Activated naive CD8-positive, alpha-beta T cell treated with anti-CD3 and anti-CD28 coated beads, Interleukin-2, amount 50 U/mL, for 24 hours (primary cell): ENCODE measurements around the gene ZNF337.
"Not testable (repeated sequence)": the region's sequence is repeated elsewhere in the genome, so short reads cannot be mapped to it uniquely, and the experiment has no call there.

Experiments used
- ATAC-seq: fragments of 150-1000 bp; cut with Tn5 transposase; one replicate; pipeline ENCODE4 v1.10.0; 2021
- DNase-seq: peaks from one replicate; pipeline ENCODE4 v3.0.0; 2021
- H3K27ac Mint-ChIP-seq: one replicate; pipeline ENCODE4 v1.8.0; 2021; ENCODE audit warnings: mild to moderate bottlenecking, mixed read lengths
- H3K27me3 Mint-ChIP-seq: one replicate; pipeline ENCODE4 v1.8.0; 2021; ENCODE audit warnings: mixed read lengths
- H3K36me3 Mint-ChIP-seq: one replicate; pipeline ENCODE4 v1.8.0; 2021; ENCODE audit warnings: low read depth, mixed read lengths
- H3K4me1 Mint-ChIP-seq: one replicate; pipeline ENCODE4 v1.8.0; 2021; ENCODE audit warnings: mixed read lengths
- H3K4me3 Mint-ChIP-seq: one replicate; pipeline ENCODE4 v1.8.0; 2021; ENCODE audit warnings: mild to moderate bottlenecking, moderate library complexity, mixed read lengths
- H3K9me3 Mint-ChIP-seq: one replicate; pipeline ENCODE4 v1.8.0; 2021; ENCODE audit warnings: mixed read lengths

Gene ZNF337

GRCh38 chr20:25676164-25676809 lies 20.4 kb downstream of the ZNF337 start:
- H3K27ac Mint-ChIP-seq, result no peak overlapping the region
- ATAC-seq (peak; percentile 20), DNase-seq (no peak)
- no peak overlapping the region for H3K4me3 Mint-ChIP-seq
- no peaks in the 10 kb centered on the region for H3K4me1 Mint-ChIP-seq
- peaks cover 5% of the 10 kb centered on the region for H3K9me3 Mint-ChIP-seq
- no peaks in the 10 kb centered on the region for H3K27me3 Mint-ChIP-seq
- H3K36me3 Mint-ChIP-seq, result peaks cover 73% of the 10 kb centered on the region

DNA sequence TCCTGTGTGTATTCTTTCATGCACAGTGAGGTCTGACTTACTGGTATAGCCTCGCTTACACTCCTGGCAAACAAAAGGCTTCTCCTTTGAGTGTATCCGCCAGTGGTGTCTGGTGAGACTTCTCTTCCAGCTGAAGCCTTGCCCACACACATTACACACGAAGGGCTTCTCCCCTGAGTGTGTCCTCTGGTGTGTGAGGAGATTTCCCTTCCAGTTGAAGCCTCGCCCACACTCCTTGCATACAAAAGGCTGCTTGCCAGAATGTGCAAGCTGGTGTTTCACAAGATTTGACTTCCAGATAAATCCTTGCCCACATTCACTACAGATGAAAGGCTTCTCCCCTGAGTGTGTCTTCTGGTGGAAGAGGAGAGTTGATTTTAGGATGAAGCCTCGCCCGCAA lies 21.5 kb downstream of the ZNF337 start:
- no peak for DNase-seq
- no peak overlapping the region for H3K4me3 Mint-ChIP-seq

GRCh38 chr20:25672659-25673235 lies 23.9 kb downstream of the ZNF337 start:
- H3K9me3 Mint-ChIP-seq, result peaks cover 5% of the 10 kb centered on the region
- DNase-seq (no peak), ATAC-seq (no peak)
- peaks cover 45% of the 10 kb centered on the region for H3K36me3 Mint-ChIP-seq
- H3K4me3 Mint-ChIP-seq, result no peak overlapping the region
- H3K27ac Mint-ChIP-seq, result no peak overlapping the region
- H3K27me3 Mint-ChIP-seq, result no peaks in the 10 kb centered on the region
- no peaks in the 10 kb centered on the region for H3K4me1 Mint-ChIP-seq

More for the DNA sequence above, 21.5 kb downstream of the ZNF337 start:
- no peak overlapping the region for H3K27ac Mint-ChIP-seq
- H3K4me1 Mint-ChIP-seq, result no peaks in the 10 kb centered on the region
- H3K36me3 Mint-ChIP-seq, result peaks cover 65% of the 10 kb centered on the region
- peaks cover 5% of the 10 kb centered on the region for H3K9me3 Mint-ChIP-seq
- no peak for ATAC-seq
- no peaks in the 10 kb centered on the region for H3K27me3 Mint-ChIP-seq

DNA sequence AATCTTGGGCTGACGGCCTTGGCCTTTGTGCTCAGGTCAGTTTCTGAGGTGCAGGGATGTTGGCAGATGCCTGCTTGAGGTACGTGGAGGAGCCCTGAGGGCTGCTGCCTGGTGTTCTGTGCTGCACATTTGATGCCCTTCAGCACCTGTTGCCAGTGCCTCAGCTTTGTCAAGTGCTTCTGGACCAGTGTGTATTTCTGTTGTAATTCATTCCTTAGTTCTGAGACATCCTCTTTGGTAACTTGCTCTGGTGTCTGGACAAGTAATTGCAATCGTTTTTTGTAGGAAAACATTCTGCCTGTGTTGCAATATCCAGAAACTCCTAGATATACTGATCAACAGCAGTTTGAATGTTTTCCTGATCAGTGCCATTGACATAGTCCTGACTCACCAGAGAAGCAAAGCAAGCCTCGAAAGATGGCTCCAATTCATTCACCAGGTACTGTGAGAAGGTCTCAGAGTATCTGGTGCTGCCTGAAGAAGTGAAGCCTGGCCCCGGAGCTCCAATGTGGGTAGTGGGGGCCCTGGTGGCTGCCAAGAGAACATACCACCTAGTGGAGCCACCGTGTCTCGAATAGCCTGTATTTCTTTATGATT lies 26.7 kb downstream of the ZNF337 start:
- ATAC-seq, result no peak
- H3K4me1 Mint-ChIP-seq, result no peaks in the 10 kb centered on the region
- no peak overlapping the region for H3K27ac Mint-ChIP-seq
- peaks cover 19% of the 10 kb centered on the region for H3K36me3 Mint-ChIP-seq
- no peak overlapping the region for H3K4me3 Mint-ChIP-seq
- DNase-seq, result no peak
- H3K27me3 Mint-ChIP-seq, result no peaks in the 10 kb centered on the region
- peaks cover 5% of the 10 kb centered on the region for H3K9me3 Mint-ChIP-seq

DNA sequence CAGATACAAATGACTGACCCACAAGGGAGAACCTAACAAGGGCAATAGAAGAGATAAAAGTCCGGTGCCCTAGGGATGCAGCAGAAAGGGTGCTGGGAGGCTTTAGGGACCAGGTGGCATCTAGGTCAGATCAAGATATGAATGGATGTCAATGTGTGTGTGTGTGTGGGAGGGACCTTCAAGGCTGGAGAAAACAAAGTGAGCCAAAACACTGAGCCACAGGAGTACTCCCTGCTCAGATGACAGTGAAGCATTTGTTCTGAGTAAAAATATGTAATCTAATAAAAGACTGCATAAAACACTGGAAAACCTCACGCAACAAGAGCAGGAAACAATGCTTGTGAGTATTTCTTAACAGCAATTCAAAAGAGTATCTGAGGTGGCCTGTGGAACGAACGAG lies 28.2 kb downstream of the ZNF337 start:
- no peaks in the 10 kb centered on the region for H3K9me3 Mint-ChIP-seq
- H3K27ac Mint-ChIP-seq, result no peak overlapping the region
- H3K4me3 Mint-ChIP-seq, result no peak overlapping the region

GRCh38 chr20:25659999-25660398 lies 36.7 kb downstream of the ZNF337 start:
- no peaks in the 10 kb centered on the region for H3K9me3 Mint-ChIP-seq
- ATAC-seq, result no peak
- H3K27me3 Mint-ChIP-seq, result no peaks in the 10 kb centered on the region
- DNase-seq, result no peak
- no peak overlapping the region for H3K4me3 Mint-ChIP-seq
- no peaks in the 10 kb centered on the region for H3K36me3 Mint-ChIP-seq
- H3K27ac Mint-ChIP-seq, result no peak overlapping the region
- no peaks in the 10 kb centered on the region for H3K4me1 Mint-ChIP-seq

More for the DNA sequence above, 28.2 kb downstream of the ZNF337 start:
- Mint-ChIP-seq H3K27me3 (no peaks in the 10 kb centered on the region), H3K4me1 (no peaks in the 10 kb centered on the region), H3K36me3 (peaks cover 6% of the 10 kb centered on the region)
- ATAC-seq (no peak), DNase-seq (no peak)

- Mint-ChIP-seq H3K27me3 (no peaks in the 10 kb centered on the region), H3K36me3 (peaks cover 2% of the 10 kb centered on the region), H3K4me3 (no peak overlapping the region), H3K9me3 (no peaks in the 10 kb centered on the region), H3K4me1 (no peaks in the 10 kb centered on the region), H3K27ac (no peak overlapping the region)
- no peak for DNase-seq
- ATAC-seq, result no peak
Measured at GRCh38 chr20:25654487-25654886, 42.2 kb downstream of the ZNF337 start.

DNA sequence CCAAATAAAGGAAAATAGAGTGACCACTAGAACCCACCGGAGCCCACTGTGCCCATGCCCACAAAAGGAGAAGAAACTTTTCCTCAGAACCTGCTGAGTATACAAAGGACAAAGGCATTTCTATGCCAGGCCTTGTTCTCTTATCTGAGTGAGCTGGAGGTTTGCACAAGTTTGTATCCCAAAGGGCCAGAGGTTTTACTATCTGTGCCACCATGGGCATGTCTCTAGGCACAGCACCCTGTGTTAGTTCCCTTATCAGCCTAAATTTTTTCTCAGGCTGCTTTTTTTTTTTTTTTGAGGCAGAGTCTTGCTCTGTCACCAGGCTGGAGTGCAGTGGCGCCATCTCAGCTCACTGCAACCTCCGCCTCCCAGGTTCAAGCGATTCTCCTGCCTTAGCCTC lies 43.8 kb downstream of the ZNF337 start:
- not testable (repeated sequence) for H3K4me1 Mint-ChIP-seq, H3K27me3 Mint-ChIP-seq, H3K9me3 Mint-ChIP-seq, H3K4me3 Mint-ChIP-seq, DNase-seq, H3K36me3 Mint-ChIP-seq, H3K27ac Mint-ChIP-seq, ATAC-seq

GRCh38 chr20:25644814-25645213 lies 51.8 kb downstream of the ZNF337 start:
- no peak for DNase-seq
- ATAC-seq, result no peak
- Mint-ChIP-seq H3K4me3 (no peak overlapping the region), H3K9me3 (no peaks in the 10 kb centered on the region), H3K36me3 (peaks cover 22% of the 10 kb centered on the region), H3K4me1 (peaks cover 6% of the 10 kb centered on the region), H3K27ac (no peak overlapping the region), H3K27me3 (no peaks in the 10 kb centered on the region)

GRCh38 chr20:25643716-25644115 lies 52.9 kb downstream of the ZNF337 start:
- Mint-ChIP-seq H3K9me3 (no peaks in the 10 kb centered on the region), H3K4me1 (peaks cover 6% of the 10 kb centered on the region), H3K4me3 (no peak overlapping the region), H3K27ac (no peak overlapping the region), H3K36me3 (peaks cover 22% of the 10 kb centered on the region), H3K27me3 (no peaks in the 10 kb centered on the region)
- ATAC-seq, result no peak
- DNase-seq, result no peak

DNA sequence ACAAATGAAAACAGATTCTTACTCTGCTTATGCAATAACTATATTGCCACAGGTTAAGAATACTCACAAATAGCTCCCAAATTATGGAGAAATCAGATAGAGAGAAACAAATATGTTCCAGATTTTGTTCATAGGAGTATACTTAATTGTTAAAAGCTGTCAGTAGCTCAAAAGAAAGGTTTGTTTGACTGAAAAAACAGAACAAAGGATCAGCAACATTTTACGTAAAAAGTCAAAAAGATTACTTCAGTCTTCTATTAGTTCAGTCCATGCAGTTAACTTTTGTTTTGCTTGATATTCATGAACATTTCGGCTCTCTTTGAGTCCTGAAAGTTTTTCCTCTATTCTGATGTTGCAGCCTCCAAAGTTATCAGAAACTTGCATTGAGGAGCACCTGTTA lies 59.4 kb downstream of the ZNF337 start:
- ATAC-seq (no peak), DNase-seq (no peak)
- Mint-ChIP-seq H3K9me3 (peaks cover 9% of the 10 kb centered on the region), H3K27me3 (no peaks in the 10 kb centered on the region), H3K4me1 (peaks cover 6% of the 10 kb centered on the region), H3K36me3 (peaks cover 42% of the 10 kb centered on the region), H3K27ac (no peak overlapping the region), H3K4me3 (no peak overlapping the region)

DNA sequence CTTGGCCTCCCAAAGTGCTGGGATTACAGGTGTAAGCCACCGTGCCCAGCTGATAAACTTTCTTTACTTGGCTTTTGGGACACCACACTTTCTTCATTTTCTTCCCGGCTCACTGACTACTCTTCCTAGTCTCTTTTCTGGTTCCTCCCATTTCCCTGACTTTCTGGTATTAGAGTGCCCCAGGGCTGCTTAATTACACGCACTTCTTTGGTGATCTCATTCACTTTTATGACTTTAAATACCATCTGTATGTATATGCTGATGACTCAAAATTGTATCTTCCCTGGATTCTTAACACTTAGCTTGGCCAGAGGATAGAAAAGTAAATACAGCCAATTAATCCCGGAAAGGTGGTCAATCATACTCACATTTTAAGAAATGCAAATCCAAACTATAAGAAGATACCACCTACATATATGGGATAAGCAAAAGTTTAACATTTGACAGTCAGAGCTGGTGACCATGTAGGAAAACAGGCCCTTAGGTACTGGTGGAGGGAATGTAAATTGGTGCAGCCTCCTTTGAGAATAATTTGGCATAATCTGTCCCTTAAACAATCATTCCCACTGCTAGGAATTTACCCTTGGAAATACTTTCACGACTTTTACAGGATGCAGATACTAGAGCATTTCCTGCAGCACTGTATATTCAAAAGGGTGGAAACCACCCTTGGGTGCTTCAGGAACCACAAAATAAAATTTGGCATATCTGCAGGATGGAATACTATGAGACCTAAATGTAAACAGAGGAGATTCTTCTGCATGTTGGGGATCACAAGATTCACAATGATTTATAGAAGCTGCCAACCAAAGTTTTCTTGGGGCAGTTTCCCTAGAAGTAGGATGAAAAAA lies 63.5 kb downstream of the ZNF337 start:
- peaks cover 37% of the 10 kb centered on the region for H3K36me3 Mint-ChIP-seq
- ATAC-seq (no peak), DNase-seq (no peak)

DNA sequence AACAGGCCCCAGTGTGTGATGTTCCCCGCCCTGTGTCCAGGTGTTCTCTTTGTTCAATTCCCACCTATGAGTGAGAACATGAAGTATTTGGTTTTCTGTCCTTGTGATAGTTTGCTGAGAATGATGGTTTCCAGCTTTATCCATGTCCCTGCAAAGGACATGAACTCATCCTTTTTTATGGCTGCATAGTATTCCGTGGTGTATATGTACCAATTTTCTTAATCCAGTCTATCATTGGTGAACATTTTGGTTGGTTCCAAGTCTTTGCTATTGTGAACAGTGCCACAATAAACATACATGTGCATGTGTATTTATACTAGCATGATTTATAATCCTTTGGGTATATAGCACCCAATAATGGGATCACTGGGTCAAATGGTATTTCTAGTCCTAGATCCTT lies 66.0 kb downstream of the ZNF337 start:
- not testable (repeated sequence) for H3K9me3 Mint-ChIP-seq, H3K27ac Mint-ChIP-seq, DNase-seq, H3K27me3 Mint-ChIP-seq, H3K4me3 Mint-ChIP-seq, ATAC-seq
- peaks cover 11% of the 10 kb centered on the region for H3K4me1 Mint-ChIP-seq
- peaks cover 25% of the 10 kb centered on the region for H3K36me3 Mint-ChIP-seq

More for the DNA sequence above, 63.5 kb downstream of the ZNF337 start:
- Mint-ChIP-seq H3K27ac (no peak overlapping the region), H3K27me3 (no peaks in the 10 kb centered on the region), H3K9me3 (peaks cover 13% of the 10 kb centered on the region), H3K4me1 (peaks cover 11% of the 10 kb centered on the region), H3K4me3 (no peak overlapping the region)

- Mint-ChIP-seq H3K27ac (no peak overlapping the region), H3K4me3 (no peak overlapping the region), H3K27me3 (no peaks in the 10 kb centered on the region), H3K4me1 (peaks cover 12% of the 10 kb centered on the region), H3K36me3 (peaks cover 20% of the 10 kb centered on the region), H3K9me3 (peaks cover 9% of the 10 kb centered on the region)
- DNase-seq (no peak), ATAC-seq (peak; percentile 69)
Measured at GRCh38 chr20:25629816-25630499, 66.7 kb downstream of the ZNF337 start.
